ENCODE data around the gene ST8SIA1.
"Not testable (repeated sequence)": the region's sequence is repeated elsewhere in the genome, so short reads cannot be mapped to it uniquely, and the experiment has no call there.

ST8SIA1 gene

DNA sequence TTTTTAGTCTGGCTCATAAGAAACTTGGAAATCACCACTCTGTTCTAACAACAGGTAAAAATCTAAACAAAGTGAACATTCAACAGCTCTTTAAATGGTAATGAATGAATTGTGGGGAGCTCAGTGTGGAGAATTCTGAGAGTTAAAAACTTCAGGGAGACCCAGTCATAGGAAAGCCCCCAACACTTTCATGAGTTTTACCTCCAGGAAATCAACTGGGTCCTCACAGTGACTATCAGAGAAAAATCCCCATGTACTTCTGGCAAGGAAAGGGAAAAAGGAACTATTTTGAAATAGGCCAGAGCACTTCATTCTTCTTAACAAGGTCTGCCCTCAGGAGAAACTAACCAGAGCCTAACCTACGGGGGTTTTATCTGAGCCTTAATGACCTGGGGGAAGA is 153.8 kb downstream of the ST8SIA1 start:
- H3K4me1 ChIP-seq (ENCODE audit: control insufficient read depth, insufficient read depth, low read length) = no peaks in the 10 kb centered on the region
- H3K27me3 ChIP-seq (ENCODE audit: control insufficient read depth in 1 of 2, insufficient read depth in 2 of 2, low read length in 2 of 2) = no peaks in the 10 kb centered on the region
- H3K9ac ChIP-seq (ENCODE audit: low read length in 2 of 2) = no peak overlapping the region
- H3K27ac ChIP-seq (ENCODE audit: low read length) = no peak overlapping the region
- no peak overlapping the region for H3K4me3 ChIP-seq (ENCODE audit: low read length in 2 of 2)
- no peaks in the 10 kb centered on the region for H3K9me3 ChIP-seq (ENCODE audit: control insufficient read depth in 2 of 2, low read length in 2 of 2)
- no peaks in the 10 kb centered on the region for H3K36me3 ChIP-seq (ENCODE audit: control insufficient read depth in 2 of 2, insufficient read depth in 2 of 2, low read length in 2 of 2)

DNA sequence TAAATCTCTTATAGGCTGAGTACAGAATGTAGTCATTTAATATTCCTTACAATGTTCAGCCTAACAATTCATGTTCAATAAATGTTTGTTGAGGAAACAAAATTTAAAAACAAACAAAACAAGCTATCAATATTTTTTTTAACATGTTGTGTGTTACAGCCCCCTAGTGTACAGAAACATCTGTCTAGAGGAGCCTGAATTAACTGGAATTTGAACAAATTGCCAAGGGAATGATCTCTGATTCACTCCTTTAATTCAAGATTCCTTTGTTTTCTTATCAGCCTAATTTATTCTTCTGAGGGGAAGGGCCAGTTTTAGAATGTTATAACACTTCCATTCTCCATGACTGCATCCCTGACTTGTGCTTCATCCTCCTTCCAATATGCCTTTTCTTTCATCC is 161.3 kb downstream of the ST8SIA1 start:
- no peaks in the 10 kb centered on the region for H3K36me3 ChIP-seq (ENCODE audit: control insufficient read depth in 2 of 2, insufficient read depth in 2 of 2, low read length in 2 of 2)
- H3K4me1 ChIP-seq (ENCODE audit: control insufficient read depth, insufficient read depth, low read length) = no peaks in the 10 kb centered on the region
- no peak overlapping the region for H3K9ac ChIP-seq (ENCODE audit: low read length in 2 of 2)
- H3K9me3 ChIP-seq (ENCODE audit: control insufficient read depth in 2 of 2, low read length in 2 of 2) = no peaks in the 10 kb centered on the region
- H3K27ac ChIP-seq (ENCODE audit: low read length) = no peak overlapping the region
- no peak overlapping the region for H3K4me3 ChIP-seq (ENCODE audit: low read length in 2 of 2)
- H3K27me3 ChIP-seq (ENCODE audit: control insufficient read depth in 1 of 2, insufficient read depth in 2 of 2, low read length in 2 of 2) = no peaks in the 10 kb centered on the region

GRCh38 chr12:22172501-22172900 is 162.0 kb downstream of the ST8SIA1 start:
- H3K9ac ChIP-seq (ENCODE audit: low read length in 2 of 2) = no peak overlapping the region
- no peaks in the 10 kb centered on the region for H3K9me3 ChIP-seq (ENCODE audit: control insufficient read depth in 2 of 2, low read length in 2 of 2)
- H3K4me3 ChIP-seq (ENCODE audit: low read length in 2 of 2) = no peak overlapping the region
- H3K27ac ChIP-seq (ENCODE audit: low read length) = no peak overlapping the region
- no peaks in the 10 kb centered on the region for H3K27me3 ChIP-seq (ENCODE audit: control insufficient read depth in 1 of 2, insufficient read depth in 2 of 2, low read length in 2 of 2)
- H3K36me3 ChIP-seq (ENCODE audit: control insufficient read depth in 2 of 2, insufficient read depth in 2 of 2, low read length in 2 of 2) = no peaks in the 10 kb centered on the region
- no peaks in the 10 kb centered on the region for H3K4me1 ChIP-seq (ENCODE audit: control insufficient read depth, insufficient read depth, low read length)

GRCh38 chr12:22169376-22169775 is 165.1 kb downstream of the ST8SIA1 start:
- Histone ChIP-seq H3K27me3 (ENCODE audit: control insufficient read depth in 1 of 2, insufficient read depth in 2 of 2, low read length in 2 of 2) (no peaks in the 10 kb centered on the region), H3K9ac (ENCODE audit: low read length in 2 of 2) (no peak overlapping the region), H3K4me1 (ENCODE audit: control insufficient read depth, insufficient read depth, low read length) (no peaks in the 10 kb centered on the region), H3K9me3 (ENCODE audit: control insufficient read depth in 2 of 2, low read length in 2 of 2) (no peaks in the 10 kb centered on the region), H3K36me3 (ENCODE audit: control insufficient read depth in 2 of 2, insufficient read depth in 2 of 2, low read length in 2 of 2) (no peaks in the 10 kb centered on the region), H3K4me3 (ENCODE audit: low read length in 2 of 2) (no peak overlapping the region), H3K27ac (ENCODE audit: low read length) (no peak overlapping the region)

DNA sequence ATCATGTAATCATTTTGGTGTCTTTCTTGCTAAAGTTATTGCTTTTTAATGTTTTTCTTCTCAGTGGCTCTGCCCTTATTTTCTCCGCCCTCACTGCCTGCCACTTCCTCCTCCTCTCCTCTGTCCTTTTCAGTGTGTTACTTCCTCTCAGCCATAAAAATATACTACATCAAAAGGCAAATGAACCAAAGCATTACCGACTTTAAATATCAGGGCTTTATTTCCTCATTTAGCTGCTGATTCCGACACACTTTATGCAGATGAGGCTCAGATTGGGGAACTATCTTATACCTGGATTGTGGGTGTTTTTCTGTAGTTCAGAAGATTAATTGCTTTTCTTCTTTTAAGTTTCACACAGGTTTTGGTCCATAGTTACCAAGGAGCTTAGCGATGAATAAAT is 170.4 kb downstream of the ST8SIA1 start:
- H3K4me1 ChIP-seq (ENCODE audit: control insufficient read depth, insufficient read depth, low read length) = no peaks in the 10 kb centered on the region
- H3K27me3 ChIP-seq (ENCODE audit: control insufficient read depth in 1 of 2, insufficient read depth in 2 of 2, low read length in 2 of 2) = no peaks in the 10 kb centered on the region
- H3K9ac ChIP-seq (ENCODE audit: low read length in 2 of 2) = no peak overlapping the region
- no peak overlapping the region for H3K27ac ChIP-seq (ENCODE audit: low read length)
- no peak overlapping the region for H3K4me3 ChIP-seq (ENCODE audit: low read length in 2 of 2)
- no peaks in the 10 kb centered on the region for H3K36me3 ChIP-seq (ENCODE audit: control insufficient read depth in 2 of 2, insufficient read depth in 2 of 2, low read length in 2 of 2)
- H3K9me3 ChIP-seq (ENCODE audit: control insufficient read depth in 2 of 2, low read length in 2 of 2) = no peaks in the 10 kb centered on the region

DNA sequence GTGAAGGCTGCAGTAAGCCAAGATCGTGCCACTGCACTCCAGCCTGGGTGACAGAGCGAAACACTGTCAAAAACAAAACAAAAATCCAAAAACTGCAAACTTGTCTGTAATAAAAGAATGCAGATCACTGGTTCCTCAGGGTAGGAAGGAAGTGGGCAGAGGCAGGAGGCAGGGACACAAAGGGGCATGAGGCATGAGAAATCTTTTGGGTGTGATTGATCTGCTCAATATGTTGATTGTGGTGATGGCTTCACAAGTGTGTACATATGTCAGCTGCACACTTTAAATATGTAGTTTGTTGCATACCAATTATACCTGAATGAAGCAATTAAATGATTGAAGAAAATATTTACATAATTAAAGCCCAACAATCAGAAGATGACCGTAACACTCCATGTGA is 170.9 kb downstream of the ST8SIA1 start:
- H3K9me3 ChIP-seq (ENCODE audit: control insufficient read depth in 2 of 2, low read length in 2 of 2) = no peaks in the 10 kb centered on the region
- H3K9ac ChIP-seq (ENCODE audit: low read length in 2 of 2) = no peak overlapping the region
- no peak overlapping the region for H3K27ac ChIP-seq (ENCODE audit: low read length)

GRCh38 chr12:22160396-22161003 is 174.0 kb downstream of the ST8SIA1 start:
- Histone ChIP-seq H3K9ac (ENCODE audit: low read length in 2 of 2) (no peak overlapping the region), H3K9me3 (ENCODE audit: control insufficient read depth in 2 of 2, low read length in 2 of 2) (no peaks in the 10 kb centered on the region), H3K27me3 (ENCODE audit: control insufficient read depth in 1 of 2, insufficient read depth in 2 of 2, low read length in 2 of 2) (no peaks in the 10 kb centered on the region), H3K36me3 (ENCODE audit: control insufficient read depth in 2 of 2, insufficient read depth in 2 of 2, low read length in 2 of 2) (no peaks in the 10 kb centered on the region), H3K27ac (ENCODE audit: low read length) (no peak overlapping the region), H3K4me1 (ENCODE audit: control insufficient read depth, insufficient read depth, low read length) (no peaks in the 10 kb centered on the region), H3K4me3 (ENCODE audit: low read length in 2 of 2) (no peak overlapping the region)

More for the DNA sequence above, 170.9 kb downstream of the ST8SIA1 start:
- Histone ChIP-seq H3K36me3 (ENCODE audit: control insufficient read depth in 2 of 2, insufficient read depth in 2 of 2, low read length in 2 of 2) (no peaks in the 10 kb centered on the region), H3K27me3 (ENCODE audit: control insufficient read depth in 1 of 2, insufficient read depth in 2 of 2, low read length in 2 of 2) (no peaks in the 10 kb centered on the region), H3K4me3 (ENCODE audit: low read length in 2 of 2) (no peak overlapping the region), H3K4me1 (ENCODE audit: control insufficient read depth, insufficient read depth, low read length) (no peaks in the 10 kb centered on the region)

- H3K27ac ChIP-seq (ENCODE audit: low read length); H3K9me3 ChIP-seq (ENCODE audit: control insufficient read depth in 2 of 2, low read length in 2 of 2); H3K36me3 ChIP-seq (ENCODE audit: control insufficient read depth in 2 of 2, insufficient read depth in 2 of 2, low read length in 2 of 2); H3K4me1 ChIP-seq (ENCODE audit: control insufficient read depth, insufficient read depth, low read length); H3K9ac ChIP-seq (ENCODE audit: low read length in 2 of 2); H3K27me3 ChIP-seq (ENCODE audit: control insufficient read depth in 1 of 2, insufficient read depth in 2 of 2, low read length in 2 of 2); H3K4me3 ChIP-seq (ENCODE audit: low read length in 2 of 2): not testable (repeated sequence)
These were observed 185.2 kb downstream of the ST8SIA1 start for GRCh38 chr12:22149286-22149685.

DNA sequence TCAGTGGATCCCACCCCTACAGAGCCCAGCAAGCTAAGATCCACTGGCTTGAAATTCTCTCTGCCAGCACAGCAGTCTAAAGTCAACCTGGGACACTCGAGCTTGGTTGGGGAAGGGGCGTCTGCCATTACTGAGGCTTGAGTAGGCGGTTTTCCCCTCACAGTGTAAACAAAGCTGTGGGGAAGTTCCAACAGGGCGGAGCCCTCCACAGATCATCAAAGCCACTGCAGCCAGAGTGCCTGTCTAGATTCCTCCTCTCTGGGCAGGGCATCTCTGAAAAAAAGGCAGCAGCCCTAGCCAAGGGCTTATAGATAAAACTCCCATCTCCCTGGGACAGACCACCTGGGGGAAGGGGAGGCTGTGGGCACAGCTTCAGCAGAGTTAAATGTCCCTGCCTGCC is 187.8 kb downstream of the ST8SIA1 start:
- H3K36me3 ChIP-seq (ENCODE audit: control insufficient read depth in 2 of 2, insufficient read depth in 2 of 2, low read length in 2 of 2); H3K9me3 ChIP-seq (ENCODE audit: control insufficient read depth in 2 of 2, low read length in 2 of 2); H3K4me3 ChIP-seq (ENCODE audit: low read length in 2 of 2); H3K27me3 ChIP-seq (ENCODE audit: control insufficient read depth in 1 of 2, insufficient read depth in 2 of 2, low read length in 2 of 2); H3K4me1 ChIP-seq (ENCODE audit: control insufficient read depth, insufficient read depth, low read length); H3K27ac ChIP-seq (ENCODE audit: low read length); H3K9ac ChIP-seq (ENCODE audit: low read length in 2 of 2): not testable (repeated sequence)
